Hepatocyte (in vitro differentiated cells): ENCODE data around the gene UBE2G1. TPM values are rescaled to one million over a fixed set of nuclear protein-coding genes. Genes with fewer than 3 reads are reported as not detected.
"Not testable (repeated sequence)": the region's sequence is repeated elsewhere in the genome, so short reads cannot be mapped to it uniquely, and the experiment has no call there.

Experiments
- DNase-seq: peaks from one replicate; pipeline ENCODE4 v3.0.0-alpha.2; 2016; ENCODE audit warnings: low spot score
- H2AFZ ChIP-seq: fragments of 200-600 bp; sonication (generic); 2 replicates; pipeline ENCODE4 v1.6.0; 2016; ENCODE audit warnings: antibody characterized with exemption, mild to moderate bottlenecking
- H3K27ac ChIP-seq: fragments of 200-600 bp; sonication (generic); 2 replicates; pipeline ENCODE4 v1.5.1; 2016; ENCODE audit warnings: mild to moderate bottlenecking
- H3K27me3 ChIP-seq: fragments of 200-600 bp; sonication (generic); 2 replicates; pipeline ENCODE4 v1.6.1; 2016
- H3K36me3 ChIP-seq: fragments of 200-600 bp; sonication (generic); replicated peaks from 2 replicates; pipeline ENCODE4 v1.5.1; 2016; ENCODE audit warnings: low read depth; ENCODE audit not compliant: insufficient read depth
- H3K4me1 ChIP-seq: fragments of 200-600 bp; sonication (generic); 2 replicates; pipeline ENCODE4 v1.5.1; 2016; ENCODE audit warnings: mild to moderate bottlenecking, moderate library complexity; ENCODE audit not compliant: insufficient read depth
- H3K4me2 ChIP-seq: fragments of 200-600 bp; sonication (generic); 2 replicates; pipeline ENCODE4 v1.6.0; 2016
- H3K4me3 ChIP-seq: fragments of 200-600 bp; sonication (generic); 2 replicates; pipeline ENCODE4 v1.5.1; 2016; ENCODE audit warnings: mild to moderate bottlenecking
- H3K79me2 ChIP-seq: fragments of 200-600 bp; sonication (generic); 2 replicates; pipeline ENCODE4 v1.6.0; 2017; ENCODE audit warnings: mild to moderate bottlenecking
- H3K9me2 ChIP-seq: fragments of 200-600 bp; sonication (generic); replicated peaks from 2 replicates; pipeline ENCODE4 v1.6.0; 2017; ENCODE audit warnings: mild to moderate bottlenecking; ENCODE audit not compliant: insufficient read depth
- H3K9me3 ChIP-seq: fragments of 200-600 bp; sonication (generic); 2 replicates; pipeline ENCODE4 v1.5.1; 2016; ENCODE audit warnings: low read depth, mild to moderate bottlenecking
- H4K20me1 ChIP-seq: fragments of 200-600 bp; sonication (generic); 2 replicates; pipeline ENCODE4 v1.6.0; 2016; ENCODE audit warnings: mild to moderate bottlenecking; ENCODE audit not compliant: insufficient read depth, poor library complexity, severe bottlenecking
- CTCF ChIP-seq: fragments of 200-600 bp; sonication (generic); IDR thresholded peaks from 2 replicates; pipeline ENCODE4 v1.5.1; 2016; ENCODE audit warnings: antibody characterized with exemption, mild to moderate bottlenecking; ENCODE audit not compliant: poor library complexity
- EZH2 ChIP-seq: fragments of 200-600 bp; sonication (generic); IDR thresholded peaks from 2 replicates; pipeline ENCODE4 v1.6.1; 2016; ENCODE audit warnings: antibody characterized with exemption, mild to moderate bottlenecking, borderline replicate concordance
- EZH2phosphoT487 ChIP-seq: fragments of 200-600 bp; sonication (generic); IDR thresholded peaks from one replicate; pipeline ENCODE4 v1.6.1; 2018; ENCODE audit warnings: antibody characterized with exemption, mild to moderate bottlenecking, low read depth, moderate library complexity; ENCODE audit not compliant: unreplicated experiment, severe bottlenecking
- WGBS: methylation state at CpG from one replicate; pipeline ENCODE4 v1.1.6; 2016; ENCODE audit warnings: low lambda C conversion rate; ENCODE audit errors: missing lambda C conversion rate; 5-methylcytosine and 5-hydroxymethylcytosine counted together
- polyA plus RNA-seq: library from polyadenylated mRNA; unstranded; fragments of >200 nt; fragmentation: Nextera tagmentation; extraction: Ambion mirVana; gene quantifications from 2 replicates; pipeline ENCODE4 v1.2.1, GENCODE V29; 2016
- total RNA-seq: library from RNA; depleted of rRNA; stranded (reverse); fragments of >200 nt; gene quantifications from 2 replicates; pipeline ENCODE4 v1.2.3, GENCODE V29; 2014

The UBE2G1 gene
- total and polyA plus RNA-seq, 2 experiments from 2014 or later: 65.1 to 78.8 TPM

- Histone ChIP-seq H3K9me3 (no peaks in the 10 kb centered on the region), H3K27me3 (no peaks in the 10 kb centered on the region), H3K79me2 (peaks cover 100% of the 10 kb centered on the region), H3K36me3 (no peaks in the 10 kb centered on the region), H3K4me1 (no peaks in the 10 kb centered on the region), H4K20me1 (peaks cover 96% of the 10 kb centered on the region), H3K9me2 (no peaks in the 10 kb centered on the region), H2AFZ (no peak overlapping the region), H3K27ac (no peak overlapping the region), H3K4me2 (no peak overlapping the region), H3K4me3 (no peak overlapping the region)
- DNase-seq: no peak
- 41% methylated on average over 1 of the region's 1 CpG for WGBS
- TF ChIP-seq EZH2phosphoT487 (no peak), CTCF (no peak), EZH2 (no peak)
These were observed 8.8 kb downstream of the UBE2G1 start for GRCh38 chr17:4357671-4358070.

- WGBS: 75% methylated on average over 3 of the region's 3 CpGs
These were observed 9.3 kb downstream of the UBE2G1 start for GRCh38 chr17:4357030-4357628.

GRCh38 chr17:4354862-4355514, 11.5 kb downstream of the UBE2G1 start:
- WGBS: 83% methylated on average over 11 of the region's 11 CpGs
- H3K4me1 ChIP-seq: no peaks in the 10 kb centered on the region
- H3K79me2 ChIP-seq: peaks cover 100% of the 10 kb centered on the region
- H3K4me3 ChIP-seq: no peak overlapping the region
- DNase-seq: no peak
- no peaks in the 10 kb centered on the region for H3K9me2 ChIP-seq
- H3K36me3 ChIP-seq: no peaks in the 10 kb centered on the region
- H4K20me1 ChIP-seq: peaks cover 95% of the 10 kb centered on the region
- H3K27ac ChIP-seq: no peak overlapping the region
- no peak overlapping the region for H2AFZ ChIP-seq
- H3K9me3 ChIP-seq: no peaks in the 10 kb centered on the region
- no peak overlapping the region for H3K4me2 ChIP-seq
- TF ChIP-seq CTCF (no peak), EZH2 (no peak), EZH2phosphoT487 (no peak)
- no peaks in the 10 kb centered on the region for H3K27me3 ChIP-seq

More at GRCh38 chr17:4357030-4357628, 9.3 kb downstream of the UBE2G1 start:
- Histone ChIP-seq H3K27ac (no peak overlapping the region), H3K4me2 (no peak overlapping the region), H3K36me3 (no peaks in the 10 kb centered on the region), H2AFZ (no peak overlapping the region), H3K27me3 (no peaks in the 10 kb centered on the region), H3K79me2 (peaks cover 100% of the 10 kb centered on the region), H3K9me2 (no peaks in the 10 kb centered on the region), H3K9me3 (no peaks in the 10 kb centered on the region), H3K4me1 (no peaks in the 10 kb centered on the region), H3K4me3 (no peak overlapping the region), H4K20me1 (peaks cover 95% of the 10 kb centered on the region)
- no peak for DNase-seq
- TF ChIP-seq EZH2phosphoT487: no peak

DNA sequence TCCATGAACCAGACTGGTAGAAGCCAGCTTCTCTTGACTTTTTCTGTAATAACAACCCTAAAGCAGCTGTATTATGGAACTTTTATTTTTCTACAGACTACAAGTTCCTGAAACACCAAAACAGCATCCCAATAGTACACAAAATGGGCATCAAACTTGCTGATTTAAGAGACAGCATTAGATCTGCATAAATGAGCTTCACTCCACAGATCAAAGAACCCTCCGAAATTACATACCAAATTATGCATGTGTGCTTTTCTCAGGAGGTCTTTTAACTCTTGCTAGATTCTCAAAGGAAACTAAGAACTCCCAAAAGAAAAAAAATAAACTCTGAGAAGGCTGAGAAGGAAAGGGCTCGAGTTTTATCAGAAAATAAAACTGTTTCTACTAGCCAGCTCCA, 12.3 kb downstream of the UBE2G1 start:
- H3K79me2 ChIP-seq: peaks cover 100% of the 10 kb centered on the region
- WGBS: 78% methylated on average over 2 of the region's 2 CpGs
- no peak overlapping the region for H3K27ac ChIP-seq
- TF ChIP-seq EZH2 (no peak), CTCF (no peak), EZH2phosphoT487 (no peak)
- no peaks in the 10 kb centered on the region for H3K9me3 ChIP-seq
- no peaks in the 10 kb centered on the region for H3K9me2 ChIP-seq
- peaks cover 93% of the 10 kb centered on the region for H4K20me1 ChIP-seq
- no peaks in the 10 kb centered on the region for H3K27me3 ChIP-seq
- no peak overlapping the region for H2AFZ ChIP-seq
- no peak overlapping the region for H3K4me3 ChIP-seq
- no peaks in the 10 kb centered on the region for H3K4me1 ChIP-seq
- no peaks in the 10 kb centered on the region for H3K36me3 ChIP-seq
- no peak overlapping the region for H3K4me2 ChIP-seq
- DNase-seq: no peak

DNA sequence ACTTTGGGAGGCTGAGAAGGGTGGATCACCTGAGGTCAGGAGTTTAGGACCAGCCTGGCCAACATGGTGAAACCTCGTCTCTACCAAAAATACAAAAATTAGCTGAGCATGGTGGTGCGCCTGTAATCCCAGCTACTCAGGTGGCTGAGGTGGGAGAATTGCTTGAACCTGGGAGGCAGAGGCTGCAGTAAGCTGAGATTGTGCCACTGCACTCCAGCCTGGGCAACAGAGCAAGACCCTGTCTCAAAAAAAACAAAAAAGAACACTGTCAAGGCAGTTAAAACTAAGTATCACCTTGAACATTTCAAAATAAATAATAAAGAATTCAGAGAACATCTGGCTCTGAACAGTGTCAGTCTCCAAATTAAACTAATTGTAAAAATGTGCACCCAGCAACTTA, 16.3 kb downstream of the UBE2G1 start:
- H3K9me3 ChIP-seq, H3K9me2 ChIP-seq, H3K27ac ChIP-seq, H3K4me3 ChIP-seq, H3K4me2 ChIP-seq, H3K4me1 ChIP-seq, H3K36me3 ChIP-seq, H2AFZ ChIP-seq, H3K27me3 ChIP-seq, DNase-seq: not testable (repeated sequence)
- Histone ChIP-seq H4K20me1 (peaks cover 93% of the 10 kb centered on the region), H3K79me2 (peaks cover 96% of the 10 kb centered on the region)
- WGBS: 90% methylated on average over 2 of the region's 2 CpGs
